Liver (tissue), 9 donors: ENCODE data around the gene LSAMP. TPM values are rescaled to one million over a fixed set of nuclear protein-coding genes. Genes with fewer than 3 reads are reported as not detected.

Experiments
- DNase-seq: peaks from one replicate; pipeline ENCODE4 v3.0.0-alpha.2; 2017; ENCODE audit warnings: low spot score
- H3K27ac ChIP-seq, 2 donors: one replicate each; pipeline ENCODE4 v1.7.0; 2013; ENCODE audit warnings: inconsistent platforms in 2 of 2, low read length in 2 of 2, control low read depth in 1 of 2, low read depth in 1 of 2, mild to moderate bottlenecking in 1 of 2
- H3K27me3 ChIP-seq, 4 donors: one replicate each; pipeline versions ENCODE4 v1.6.1 to v1.7.0; 2013; ENCODE audit warnings: low read length in 3 of 4, inconsistent platforms in 1 of 4, mild to moderate bottlenecking in 1 of 4, moderate library complexity in 1 of 4; ENCODE audit not compliant: control insufficient read depth in 4 of 4, insufficient read depth in 4 of 4
- H3K36me3 ChIP-seq, 4 donors: one replicate each; pipeline versions ENCODE4 v1.6.1 to v1.7.0; 2013; ENCODE audit warnings: low read length in 3 of 4, mild to moderate bottlenecking in 3 of 4, low read depth in 1 of 4, moderate library complexity in 1 of 4; ENCODE audit not compliant: control insufficient read depth in 4 of 4, insufficient read depth in 3 of 4
- H3K4me1 ChIP-seq, 4 donors: one replicate each; pipeline versions ENCODE4 v1.6.1 to v1.7.0; 2013; ENCODE audit warnings: low read length in 3 of 4, mild to moderate bottlenecking in 3 of 4, moderate library complexity in 1 of 4; ENCODE audit not compliant: control insufficient read depth in 4 of 4, insufficient read depth in 4 of 4
- H3K4me3 ChIP-seq, 3 donors: one replicate each; pipeline versions ENCODE4 v1.6.1 to v1.7.0; 2013; ENCODE audit warnings: low read length in 3 of 3, control low read depth in 1 of 3, low read depth in 1 of 3, mild to moderate bottlenecking in 1 of 3
- H3K9ac ChIP-seq, 2 donors: one replicate each; pipeline ENCODE4 v1.7.0; 2013; ENCODE audit warnings: low read length in 2 of 2, mild to moderate bottlenecking in 2 of 2, moderate library complexity in 2 of 2, control low read depth in 1 of 2, low read depth in 1 of 2
- H3K9me3 ChIP-seq, 4 donors: one replicate each; pipeline versions ENCODE4 v1.6.1 to v1.7.0; 2013; ENCODE audit warnings: low read length in 3 of 4; ENCODE audit not compliant: control insufficient read depth in 4 of 4
- ATF3 ChIP-seq: IDR thresholded peaks from 2 replicates; pipeline ENCODE4 v1.6.1; 2016; ENCODE audit warnings: antibody characterized with exemption
- CTCF ChIP-seq: fragments of 150-350 bp; IDR thresholded peaks from 2 replicates; pipeline ENCODE4 v1.5.1; 2017; ENCODE audit warnings: improper control_type of control experiment, low read depth, low read length; ENCODE audit not compliant: missing input control
- EGR1 ChIP-seq, 2 donors: IDR thresholded peaks; 2 replicates each; pipeline ENCODE4 v1.6.1; 2016 to 2018; ENCODE audit warnings: antibody characterized with exemption in 2 of 2, low read depth in 2 of 2
- FOXA1 ChIP-seq: IDR thresholded peaks from 2 replicates; pipeline ENCODE4 v1.6.1; 2016; ENCODE audit warnings: antibody characterized with exemption
- FOXA2 ChIP-seq: IDR thresholded peaks from 2 replicates; pipeline ENCODE4 v1.6.1; 2016; ENCODE audit warnings: antibody characterized with exemption
- GABPA ChIP-seq, 2 donors: IDR thresholded peaks in 1 of 2; conservative IDR thresholded peaks in 1 of 2; 2 replicates each; pipeline ENCODE4 v1.6.1; 2016; ENCODE audit warnings: antibody characterized with exemption in 2 of 2, mild to moderate bottlenecking in 1 of 2, moderate library complexity in 1 of 2
- HNF4A ChIP-seq, 2 donors: conservative IDR thresholded peaks; 2 replicates each; pipeline ENCODE4 v1.6.1; 2016; ENCODE audit warnings: antibody characterized with exemption in 2 of 2, mild to moderate bottlenecking in 2 of 2
- HNF4G ChIP-seq: IDR thresholded peaks from 2 replicates; pipeline ENCODE4 v1.6.1; 2016; ENCODE audit warnings: antibody characterized with exemption
- JUND ChIP-seq, 2 donors: IDR thresholded peaks; 2 replicates each; pipeline ENCODE4 v1.6.1; 2016; ENCODE audit warnings: antibody characterized with exemption in 2 of 2
- MAX ChIP-seq: IDR thresholded peaks from 2 replicates; pipeline ENCODE4 v1.6.1; 2016; ENCODE audit warnings: antibody characterized with exemption
- NR2F2 ChIP-seq: IDR thresholded peaks from 2 replicates; pipeline ENCODE4 v1.6.1; 2016; ENCODE audit warnings: antibody characterized with exemption
- RAD21 ChIP-seq, 2 donors: IDR thresholded peaks; 2 replicates each; pipeline ENCODE4 v1.6.1; 2016; ENCODE audit warnings: antibody characterized with exemption in 2 of 2, mild to moderate bottlenecking in 2 of 2
- REST ChIP-seq: IDR thresholded peaks from 2 replicates; pipeline ENCODE4 v1.6.1; 2016; ENCODE audit warnings: antibody characterized with exemption, mild to moderate bottlenecking
- RXRA ChIP-seq, 2 donors: IDR thresholded peaks; 2 replicates each; pipeline ENCODE4 v1.6.1; 2017 to 2018; ENCODE audit warnings: antibody characterized with exemption in 2 of 2, mild to moderate bottlenecking in 1 of 2
- SP1 ChIP-seq: IDR thresholded peaks from 2 replicates; pipeline ENCODE4 v1.6.1; 2018; ENCODE audit warnings: antibody characterized with exemption, mild to moderate bottlenecking
- TAF1 ChIP-seq: conservative IDR thresholded peaks from 2 replicates; pipeline ENCODE4 v1.6.1; 2016; ENCODE audit warnings: antibody characterized with exemption, mild to moderate bottlenecking
- YY1 ChIP-seq: IDR thresholded peaks from 2 replicates; pipeline ENCODE4 v1.6.1; 2016; ENCODE audit warnings: antibody characterized with exemption, mild to moderate bottlenecking
- ZBTB33 ChIP-seq: IDR thresholded peaks from 2 replicates; pipeline ENCODE4 v1.6.1; 2016; ENCODE audit warnings: antibody characterized with exemption
- WGBS: extraction: QIAGEN DNeasy Blood & Tissue Kit; methylation state at CpG from one replicate; pipeline ENCODE4 v1.1.7; 2013; 5-methylcytosine and 5-hydroxymethylcytosine counted together
- polyA plus RNA-seq, 2 donors: library from polyadenylated mRNA; stranded (reverse) in 1 of 2; unstranded in 1 of 2; fragments of 200-250 nt in 1 of 2; fragments of >200 nt in 1 of 2; fragmentation: Nextera tagmentation in 1 of 2; extraction: Ambion mirVana in 1 of 2; gene quantifications; one replicate each; pipeline versions ENCODE4 v1.2.1 to v1.2.3, GENCODE V29; 2013 to 2015
- total RNA-seq, 2 donors: library from RNA; depleted of rRNA; stranded (reverse); fragments of >200 nt; gene quantifications; one replicate each; pipeline ENCODE4 v1.2.3, GENCODE V29; 2014
- donor health status: healthy.
- donor health status: healthy.
- donor health status: healthy.
- donor health status: healthy.
- donor health status: healthy.

The LSAMP gene
- total and polyA plus RNA-seq, 4 donors = 0.01 to 0.17 (median 0.06) TPM

GRCh38 chr3:115901008-115901407, 544.3 kb downstream of the LSAMP start:
- Histone ChIP-seq H3K4me1 (no peaks in the 10 kb centered on the region), H3K9me3 (no peaks in the 10 kb centered on the region), H3K27me3 (no peaks in the 10 kb centered on the region), H3K36me3 (no peaks in the 10 kb centered on the region), H3K4me3 (no peak overlapping the region), H3K9ac (no peak overlapping the region), H3K27ac (no peak overlapping the region)
- DNase-seq = no peak
- no peak for TF ChIP-seq RAD21 (IDR thresholded peaks at IDR 0.05)
- no peak for TF ChIP-seq HNF4A (conservative IDR thresholded peaks at IDR 0.05)
- TF ChIP-seq YY1 = no peak

GRCh38 chr3:115899535-115899934, 545.8 kb downstream of the LSAMP start:
- WGBS = 75% methylated on average over 3 of the region's 3 CpGs
- no peak overlapping the region for H3K4me3 ChIP-seq
- H3K9me3 ChIP-seq = no peaks in the 10 kb centered on the region
- no peak overlapping the region for H3K9ac ChIP-seq
- H3K27me3 ChIP-seq = peaks cover 0 to 2% (median 0%) of the 10 kb centered on the region in 4 donors
- TF ChIP-seq ATF3 (no peak), RAD21 (IDR thresholded peaks at IDR 0.05) (no peak), EGR1 (IDR thresholded peaks at IDR 0.05; ENCODE audit: low read depth in 2 of 2) (no peak), CTCF (no peak), SP1 (no peak), REST (no peak), FOXA1 (no peak), JUND (IDR thresholded peaks at IDR 0.05) (no peak), MAX (no peak), FOXA2 (no peak), GABPA (IDR thresholded peaks at IDR 0.05 in 1 of 2, conservative IDR thresholded peaks at IDR 0.05 in 1 of 2) (no peak), NR2F2 (no peak), TAF1 (no peak), YY1 (no peak), ZBTB33 (no peak), RXRA (IDR thresholded peaks at IDR 0.05) (no peak), HNF4G (no peak)
- DNase-seq = no peak
- no peak overlapping the region for H3K27ac ChIP-seq
- no peaks in the 10 kb centered on the region for H3K36me3 ChIP-seq
- no peaks in the 10 kb centered on the region for H3K4me1 ChIP-seq
